ENCODE measurements around the gene ZNF787.
A peak's percentile ranks its signal among the peaks of the same experiment; 100 is the strongest.

The ZNF787 gene

GRCh38 chr19:56120371-56121179, 520 bp downstream of the ZNF787 start:
- ATAC-seq (replicated peaks) (peak; percentile 47 to 49), DNase-seq (peak; percentile 79)
- Mint-ChIP-seq H3K27ac (peak overlapping the region; percentile 99), H3K27me3 (no peaks in the 10 kb centered on the region), H3K36me3 (peaks cover 11 to 24% of the 10 kb centered on the region in 2 donors), H3K4me3 (peak overlapping the region; percentile 97 to 99), H3K4me1 (peaks cover 26 to 50% of the 10 kb centered on the region in 2 donors), H3K9me3 (no peaks in the 10 kb centered on the region)

- Mint-ChIP-seq H3K9me3 (no peaks in the 10 kb centered on the region), H3K36me3 (peaks cover 15 to 27% of the 10 kb centered on the region in 2 donors), H3K4me1 (peaks cover 29 to 56% of the 10 kb centered on the region in 2 donors), H3K4me3 (peak overlapping the region; percentile 97 to 99), H3K27me3 (no peaks in the 10 kb centered on the region), H3K27ac (peak overlapping the region; percentile 99)
- ATAC-seq (replicated peaks): no peak
- DNase-seq: no peak
These were observed 1.1 kb downstream of the ZNF787 start for GRCh38 chr19:56120002-56120370.

GRCh38 chr19:56119582-56119978, 1.5 kb downstream of the ZNF787 start:
- peaks cover 33 to 60% of the 10 kb centered on the region in 2 donors for H3K4me1 Mint-ChIP-seq
- no peak for DNase-seq
- peak overlapping the region; percentile 97 to 99 for H3K4me3 Mint-ChIP-seq
- H3K27ac Mint-ChIP-seq: peak overlapping the region; percentile 99
- ATAC-seq (replicated peaks): no peak
- no peaks in the 10 kb centered on the region for H3K27me3 Mint-ChIP-seq
- peaks cover 18 to 31% of the 10 kb centered on the region in 2 donors for H3K36me3 Mint-ChIP-seq
- H3K9me3 Mint-ChIP-seq: no peaks in the 10 kb centered on the region

- Mint-ChIP-seq H3K9me3 (no peaks in the 10 kb centered on the region), H3K4me1 (peaks cover 38 to 67% of the 10 kb centered on the region in 2 donors), H3K36me3 (peaks cover 18 to 36% of the 10 kb centered on the region in 2 donors), H3K27me3 (no peaks in the 10 kb centered on the region), H3K27ac (peak overlapping the region; percentile 99), H3K4me3 (peak overlapping the region; percentile 97 to 99)
- DNase-seq: no peak
- ATAC-seq (replicated peaks): no peak
These were observed 2.2 kb downstream of the ZNF787 start for GRCh38 chr19:56118666-56119581.

- ATAC-seq (replicated peaks): no peak
- no peaks in the 10 kb centered on the region for H3K9me3 Mint-ChIP-seq
- DNase-seq: no peak
- H3K27ac Mint-ChIP-seq: peak overlapping the region; percentile 9
- H3K4me1 Mint-ChIP-seq: peaks cover 47 to 77% of the 10 kb centered on the region in 2 donors
- peaks cover 20 to 43% of the 10 kb centered on the region in 2 donors for H3K36me3 Mint-ChIP-seq
- H3K27me3 Mint-ChIP-seq: no peaks in the 10 kb centered on the region
- no peak overlapping the region for H3K4me3 Mint-ChIP-seq
These were observed 3.2 kb downstream of the ZNF787 start for GRCh38 chr19:56117889-56118288.

GRCh38 chr19:56117376-56117884, 3.7 kb downstream of the ZNF787 start:
- DNase-seq (no peak), ATAC-seq (replicated peaks) (no peak)
- H3K4me1 Mint-ChIP-seq: peaks cover 50 to 82% of the 10 kb centered on the region in 2 donors
- no peak overlapping the region for H3K27ac Mint-ChIP-seq
- H3K9me3 Mint-ChIP-seq: no peaks in the 10 kb centered on the region
- H3K27me3 Mint-ChIP-seq: no peaks in the 10 kb centered on the region
- H3K4me3 Mint-ChIP-seq: no peak overlapping the region
- peaks cover 21 to 47% of the 10 kb centered on the region in 2 donors for H3K36me3 Mint-ChIP-seq

- peaks cover 58 to 85% of the 10 kb centered on the region in 2 donors for H3K4me1 Mint-ChIP-seq
- peak overlapping the region; percentile 42 for H3K27ac Mint-ChIP-seq
- H3K27me3 Mint-ChIP-seq: no peaks in the 10 kb centered on the region
- no peak for DNase-seq
- peaks cover 21 to 48% of the 10 kb centered on the region in 2 donors for H3K36me3 Mint-ChIP-seq
- H3K9me3 Mint-ChIP-seq: no peaks in the 10 kb centered on the region
- peak overlapping the region in 1 of 2 donors; percentile 7 for H3K4me3 Mint-ChIP-seq
- ATAC-seq (replicated peaks): no peak
These were observed 4.5 kb downstream of the ZNF787 start for GRCh38 chr19:56116606-56117005.

GRCh38 chr19:56115490-56115889, 5.6 kb downstream of the ZNF787 start:
- no peak for ATAC-seq (replicated peaks)
- no peak for DNase-seq
- peaks cover 67 to 91% of the 10 kb centered on the region in 2 donors for H3K4me1 Mint-ChIP-seq
- H3K27ac Mint-ChIP-seq: peak overlapping the region; percentile 98
- H3K36me3 Mint-ChIP-seq: peaks cover 20 to 48% of the 10 kb centered on the region in 2 donors
- no peaks in the 10 kb centered on the region for H3K9me3 Mint-ChIP-seq
- H3K4me3 Mint-ChIP-seq: peak overlapping the region in 1 of 2 donors; percentile 70
- no peaks in the 10 kb centered on the region for H3K27me3 Mint-ChIP-seq

- H3K36me3 Mint-ChIP-seq: peaks cover 14 to 42% of the 10 kb centered on the region in 2 donors
- H3K4me1 Mint-ChIP-seq: peaks cover 65 to 91% of the 10 kb centered on the region in 2 donors
- ATAC-seq (replicated peaks) (no peak), DNase-seq (no peak)
- peak overlapping the region; percentile 98 for H3K27ac Mint-ChIP-seq
- H3K9me3 Mint-ChIP-seq: no peaks in the 10 kb centered on the region
- H3K27me3 Mint-ChIP-seq: no peaks in the 10 kb centered on the region
- H3K4me3 Mint-ChIP-seq: peak overlapping the region; percentile 70
These were observed 6.4 kb downstream of the ZNF787 start for GRCh38 chr19:56114778-56115110.

GRCh38 chr19:56114051-56114777, 6.9 kb downstream of the ZNF787 start:
- no peaks in the 10 kb centered on the region for H3K27me3 Mint-ChIP-seq
- H3K9me3 Mint-ChIP-seq: no peaks in the 10 kb centered on the region
- H3K27ac Mint-ChIP-seq: peak overlapping the region; percentile 98
- DNase-seq (no peak), ATAC-seq (replicated peaks) (no peak)
- peak overlapping the region; percentile 70 to 73 for H3K4me3 Mint-ChIP-seq
- H3K36me3 Mint-ChIP-seq: peaks cover 14 to 38% of the 10 kb centered on the region in 2 donors
- peaks cover 63 to 88% of the 10 kb centered on the region in 2 donors for H3K4me1 Mint-ChIP-seq

GRCh38 chr19:56113074-56113632, 7.9 kb downstream of the ZNF787 start:
- peak overlapping the region; percentile 91 for H3K27ac Mint-ChIP-seq
- no peaks in the 10 kb centered on the region for H3K9me3 Mint-ChIP-seq
- peak overlapping the region; percentile 75 to 80 for H3K4me3 Mint-ChIP-seq
- DNase-seq (peak; percentile 34), ATAC-seq (replicated peaks) (peak; percentile 20 to 31)
- H3K27me3 Mint-ChIP-seq: no peaks in the 10 kb centered on the region
- peaks cover 65 to 88% of the 10 kb centered on the region in 2 donors for H3K4me1 Mint-ChIP-seq
- peaks cover 12 to 38% of the 10 kb centered on the region in 2 donors for H3K36me3 Mint-ChIP-seq

- DNase-seq (no peak), ATAC-seq (replicated peaks) (no peak)
- Mint-ChIP-seq H3K9me3 (no peaks in the 10 kb centered on the region), H3K27me3 (no peaks in the 10 kb centered on the region), H3K4me1 (peaks cover 62 to 88% of the 10 kb centered on the region in 2 donors), H3K4me3 (peak overlapping the region; percentile 80 to 87), H3K27ac (peak overlapping the region; percentile 88), H3K36me3 (peaks cover 13 to 35% of the 10 kb centered on the region in 2 donors)
These were observed 8.8 kb downstream of the ZNF787 start for GRCh38 chr19:56112313-56112709.

GRCh38 chr19:56111601-56112312, 9.3 kb downstream of the ZNF787 start:
- peak; percentile 93 to 94 for ATAC-seq (replicated peaks)
- peaks cover 18 to 40% of the 10 kb centered on the region in 2 donors for H3K36me3 Mint-ChIP-seq
- no peaks in the 10 kb centered on the region for H3K27me3 Mint-ChIP-seq
- H3K4me1 Mint-ChIP-seq: peaks cover 66 to 91% of the 10 kb centered on the region in 2 donors
- no peaks in the 10 kb centered on the region for H3K9me3 Mint-ChIP-seq
- peak overlapping the region; percentile 88 for H3K27ac Mint-ChIP-seq
- peak; percentile 77 for DNase-seq
- H3K4me3 Mint-ChIP-seq: peak overlapping the region; percentile 80 to 87
